Ishikawa (cell line): ENCODE measurements around the gene ERBIN.

Source experiments
- CEBPB ChIP-seq: IDR thresholded peaks from 2 replicates; pipeline ENCODE4 v1.6.1; 2012
- CREB1 ChIP-seq: IDR thresholded peaks from 2 replicates; pipeline ENCODE4 v1.6.1; 2012; ENCODE audit warnings: low read depth
- EGR1 ChIP-seq: IDR thresholded peaks from 2 replicates; pipeline ENCODE4 v1.6.1; 2012
- EP300 ChIP-seq: IDR thresholded peaks from 2 replicates; pipeline ENCODE4 v1.6.1; 2012; ENCODE audit warnings: borderline replicate concordance
- RAD21 ChIP-seq: IDR thresholded peaks from 2 replicates; pipeline ENCODE4 v1.6.1; 2012; ENCODE audit warnings: low read depth
- REST ChIP-seq: IDR thresholded peaks from 2 replicates; pipeline ENCODE4 v1.6.1; 2012; ENCODE audit warnings: low read depth, mild to moderate bottlenecking
- TCF12 ChIP-seq: IDR thresholded peaks from 2 replicates; pipeline ENCODE4 v1.6.1; 2012; ENCODE audit warnings: low read depth
- USF1 ChIP-seq: IDR thresholded peaks from 2 replicates; pipeline ENCODE4 v1.6.1; 2012
- ZBTB7A ChIP-seq: IDR thresholded peaks from 2 replicates; pipeline ENCODE4 v1.6.1; 2012; ENCODE audit warnings: low read depth
- TF ChIP-seq, protein P1 (sequence below): IDR thresholded peaks from 2 replicates; pipeline ENCODE4 v1.6.1; 2012

GRCh38 chr5:65912311-65912710 is 14.1 kb upstream of the ERBIN start:
- no peak for TF ChIP-seq CREB1
- no peak for TF ChIP-seq EP300
- TF ChIP-seq RAD21, result no peak
- no peak for TF ChIP-seq REST
- no peak for TF ChIP-seq USF1
- no peak for TF ChIP-seq EGR1
- TF ChIP-seq ZBTB7A, result no peak
- no peak for TF ChIP-seq CEBPB
- no peak for TF ChIP-seq TCF12
- TF ChIP-seq, protein P1, sequence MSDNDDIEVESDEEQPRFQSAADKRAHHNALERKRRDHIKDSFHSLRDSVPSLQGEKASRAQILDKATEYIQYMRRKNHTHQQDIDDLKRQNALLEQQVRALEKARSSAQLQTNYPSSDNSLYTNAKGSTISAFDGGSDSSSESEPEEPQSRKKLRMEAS, result no peak
